UCSD-AML1 (cell line): ENCODE measurements around the gene BAIAP2.

Experiments
- DNase-seq: peaks from one replicate; lab custom pipeline; 2025; ENCODE audit not compliant: unreplicated experiment; lab: John Stamatoyannopoulos, UW

The BAIAP2 gene

GRCh38 chr17:81121841-81122733, 87.1 kb downstream of the BAIAP2 start:
- DNase-seq = no peak

DNA sequence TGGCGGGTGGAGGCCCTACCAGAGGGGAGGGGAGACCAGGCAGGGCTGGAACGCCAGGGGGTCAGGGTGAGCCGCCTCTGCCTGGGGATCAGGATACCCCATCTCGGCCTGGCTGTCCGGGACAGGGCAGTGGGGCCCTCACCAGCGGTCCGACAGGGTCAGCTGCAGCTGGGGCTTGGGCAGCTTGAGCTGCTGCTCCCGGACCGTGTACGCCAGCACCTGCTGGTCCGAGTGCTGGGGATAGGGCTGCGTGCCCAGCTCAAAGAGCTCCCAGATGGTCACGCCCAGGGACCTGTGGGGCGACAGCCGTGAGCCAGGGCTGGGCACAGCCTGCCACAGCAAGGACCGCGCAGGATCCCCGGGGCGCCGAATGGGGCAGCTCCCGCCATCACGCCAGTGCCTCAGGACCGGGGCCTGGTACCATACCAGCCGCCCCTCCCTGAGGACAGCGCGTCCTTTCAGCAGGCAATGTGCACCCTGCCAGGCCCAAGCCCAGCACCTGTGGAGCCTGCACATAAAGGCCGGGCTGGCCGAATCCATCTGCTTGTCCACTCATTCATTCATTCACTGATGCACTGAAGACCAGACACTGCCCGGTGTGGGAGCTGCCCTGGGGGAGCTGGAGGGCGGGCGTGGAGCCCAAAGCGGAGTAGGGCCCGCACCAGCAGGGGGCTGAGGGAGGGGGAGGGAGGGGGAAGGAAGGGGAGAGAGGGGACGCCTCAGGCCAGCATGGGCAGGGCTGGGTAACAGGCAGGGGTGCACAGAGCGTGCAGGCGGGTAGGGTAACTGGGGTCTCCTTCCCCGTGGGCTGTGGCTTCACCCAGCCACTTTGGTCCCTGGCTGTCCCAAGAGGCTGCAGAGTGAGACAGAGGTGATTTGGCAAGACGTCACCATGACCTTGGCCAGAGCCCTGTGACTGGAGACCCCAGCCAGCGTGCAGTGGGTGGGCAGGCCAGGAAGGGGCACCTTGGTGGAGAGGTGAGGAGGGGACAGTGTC, 88.4 kb downstream of the BAIAP2 start:
- no peak for DNase-seq

DNA sequence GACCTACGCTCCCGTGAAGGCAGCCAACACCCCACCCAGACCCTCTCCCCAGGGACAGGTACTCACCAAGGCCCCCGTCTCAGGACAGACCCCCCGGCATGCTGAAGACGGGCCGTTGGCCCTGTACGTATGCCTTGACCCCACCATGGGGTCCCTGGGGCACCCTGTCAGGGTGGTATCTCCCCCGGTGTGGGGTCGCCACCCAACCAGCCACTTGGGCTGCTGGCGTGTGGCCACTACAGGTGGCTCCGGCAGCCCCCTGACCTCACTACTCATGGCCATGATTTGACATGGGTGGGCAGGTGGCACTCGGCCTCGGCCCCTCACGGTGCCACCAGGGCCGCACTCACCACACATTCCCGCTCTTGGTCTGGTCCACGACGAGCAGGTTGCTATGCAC, 89.4 kb downstream of the BAIAP2 start:
- DNase-seq = no peak

- DNase-seq = no peak
Measured at GRCh38 chr17:81125573-81126081, 90.7 kb downstream of the BAIAP2 start.

- no peak for DNase-seq
Measured at GRCh38 chr17:81126281-81127132, 91.6 kb downstream of the BAIAP2 start.

- no peak for DNase-seq
Measured at GRCh38 chr17:81127133-81127455, 92.1 kb downstream of the BAIAP2 start.

- DNase-seq = no peak
Measured at GRCh38 chr17:81127526-81128177, 92.7 kb downstream of the BAIAP2 start.

DNA sequence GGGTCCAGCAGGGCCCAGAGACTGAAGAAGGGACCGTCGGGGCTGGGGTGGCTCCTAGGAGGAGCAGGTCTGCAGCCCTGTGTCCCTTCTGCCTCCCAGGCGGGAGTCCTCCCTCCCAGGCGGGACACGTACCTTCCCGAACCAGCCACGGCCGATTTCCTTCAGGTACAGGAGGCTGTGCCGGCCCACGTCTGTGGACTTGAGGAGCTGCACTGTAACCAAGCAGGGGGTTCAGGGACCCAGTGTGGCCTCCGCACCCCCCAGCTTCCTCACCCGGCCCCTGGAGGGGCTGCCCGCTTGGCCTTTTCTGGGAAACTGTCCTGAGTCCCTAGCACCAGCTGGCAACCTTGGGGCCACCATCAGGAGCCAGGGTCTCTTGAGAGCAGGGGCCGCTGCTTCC, 93.4 kb downstream of the BAIAP2 start:
- no peak for DNase-seq

DNA sequence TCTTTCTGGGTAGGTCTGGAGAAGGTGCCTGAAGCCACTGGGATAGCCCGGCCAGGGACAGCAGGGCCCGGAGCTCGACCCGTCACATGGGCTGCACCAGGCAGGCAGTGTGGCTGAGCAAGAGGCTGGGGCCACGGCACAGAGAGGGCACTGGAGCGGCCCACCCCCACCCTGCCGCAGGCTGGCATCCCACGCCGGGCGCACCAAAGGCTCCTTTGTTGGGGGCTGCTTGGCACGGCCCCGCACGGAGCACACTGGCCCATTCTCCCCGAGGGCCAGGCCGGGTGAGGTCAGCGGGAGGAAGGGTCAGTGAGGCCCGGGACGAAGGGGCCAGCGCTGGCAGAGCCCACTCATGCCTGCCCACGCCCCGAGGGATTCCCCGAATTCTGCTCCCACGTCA, 93.8 kb downstream of the BAIAP2 start:
- DNase-seq = no peak

DNA sequence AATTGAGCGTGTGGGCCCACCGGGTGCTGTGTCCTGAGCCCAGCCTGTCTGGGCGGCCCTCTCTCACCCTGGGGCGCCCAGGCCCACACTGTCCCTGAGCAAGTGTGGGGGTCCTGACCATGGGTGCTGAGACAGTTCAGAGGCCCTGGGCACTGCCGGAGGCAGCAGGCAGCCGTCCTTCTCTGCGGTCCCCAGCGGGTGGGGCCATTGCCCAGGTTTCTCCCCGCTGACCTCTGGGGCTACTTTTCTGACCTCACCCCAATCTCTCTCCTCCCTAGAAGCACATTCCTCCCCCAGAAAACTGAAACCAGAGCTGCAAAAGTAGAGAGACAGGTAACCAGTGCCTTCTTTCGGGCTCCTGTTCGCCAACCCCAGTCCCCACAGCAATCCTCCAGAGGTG, 94.3 kb downstream of the BAIAP2 start:
- DNase-seq = no peak

DNA sequence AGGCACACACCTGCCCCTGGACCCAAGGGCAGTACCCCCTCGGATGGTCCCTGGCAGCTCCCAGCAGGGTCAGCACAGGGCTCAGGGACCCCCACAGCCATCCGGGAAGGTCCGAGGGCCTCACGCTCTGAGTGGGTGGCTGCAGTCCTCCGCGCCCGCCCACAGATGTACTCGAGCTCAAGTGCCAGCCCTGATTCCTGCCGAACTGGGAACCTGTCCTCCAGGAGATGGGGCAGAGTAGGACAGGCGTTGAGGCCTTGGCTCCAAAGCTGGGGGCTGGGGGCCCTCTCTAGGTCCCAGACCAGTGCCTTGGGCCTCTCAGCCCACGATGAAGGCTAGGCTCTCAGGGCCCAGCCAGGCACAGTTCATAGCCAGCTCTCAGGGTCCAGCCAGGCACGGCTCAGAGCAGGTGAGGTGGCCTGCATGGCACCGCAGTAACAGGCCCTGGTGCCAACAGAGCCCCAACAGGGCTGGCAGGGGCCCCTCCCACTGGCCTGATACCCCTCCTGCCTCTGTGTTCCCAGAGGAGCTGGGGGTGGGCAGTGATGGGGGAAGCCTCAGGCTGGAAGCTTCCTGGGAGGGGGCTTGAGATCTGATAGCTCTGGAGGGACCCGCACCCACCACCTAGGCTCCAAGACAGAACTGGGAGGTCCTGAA, 94.9 kb downstream of the BAIAP2 start:
- DNase-seq = no peak

GRCh38 chr17:81130385-81131361, 95.7 kb downstream of the BAIAP2 start:
- no peak for DNase-seq

GRCh38 chr17:81131486-81132196, 96.7 kb downstream of the BAIAP2 start:
- no peak for DNase-seq

- no peak for DNase-seq
Measured at GRCh38 chr17:81132197-81132540, 97.2 kb downstream of the BAIAP2 start.

GRCh38 chr17:81132770-81133723, 98.1 kb downstream of the BAIAP2 start:
- no peak for DNase-seq

DNA sequence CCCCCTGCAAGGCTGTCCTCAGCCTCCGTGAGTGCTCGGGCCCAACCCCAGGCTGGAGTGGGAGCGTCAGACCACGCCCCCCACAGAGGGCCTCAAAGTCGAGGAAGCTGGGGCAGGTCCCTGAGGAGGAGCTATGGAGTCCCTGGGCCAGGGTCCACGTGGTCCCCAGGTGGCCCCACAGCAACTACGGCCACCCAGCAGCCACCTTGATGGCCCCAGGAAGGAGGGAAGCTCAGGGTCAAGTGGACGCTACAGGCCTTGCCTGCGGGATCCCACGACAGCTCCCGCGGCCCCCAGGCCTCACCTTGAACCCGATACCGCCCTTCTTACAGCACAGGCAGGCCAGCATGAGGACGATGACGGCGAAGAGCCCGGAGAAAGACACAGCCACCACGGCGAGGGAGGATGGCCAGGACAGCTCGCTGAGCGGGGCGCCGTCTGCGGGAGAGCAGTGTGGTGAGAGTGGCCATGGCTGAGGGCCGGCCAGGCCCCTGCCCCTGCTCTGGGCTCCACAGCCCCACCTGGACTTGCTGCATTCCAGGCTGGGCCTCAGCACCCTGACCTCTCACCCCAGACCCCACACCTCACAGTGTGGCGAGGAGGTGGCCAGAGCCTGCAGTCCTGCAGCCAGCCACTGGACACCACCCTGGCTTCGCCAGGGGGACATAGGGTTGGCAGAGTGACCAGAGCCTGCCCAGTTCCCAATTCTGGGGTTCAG, 99.3 kb downstream of the BAIAP2 start:
- no peak for DNase-seq
